Right lobe of liver (tissue), 6 donors: ENCODE measurements around the gene FAM3B. TPM values are rescaled to one million over a fixed set of nuclear protein-coding genes. Genes with fewer than 3 reads are reported as not detected.

Experiments used
- ATAC-seq, 4 donors: fragments of 200-7000 bp; cut with Tn5 transposase; one replicate each; pipeline ENCODE4 v1.9.1; 2020; ENCODE audit warnings: mild to moderate bottlenecking in 4 of 4, moderate library complexity in 4 of 4
- DNase-seq, 3 donors: peaks; one replicate each; pipeline ENCODE4 v3.0.0-alpha.2; 2020
- H3K27ac ChIP-seq, 3 donors: fragments of 200-600 bp; one replicate each; pipeline ENCODE4 v1.8.0; 2022
- H3K27me3 ChIP-seq, 2 donors: fragments of 200-600 bp; one replicate each; pipeline ENCODE4 v1.8.0; 2022
- H3K36me3 ChIP-seq, 4 donors: fragments of 200-600 bp; sonication (generic) in 1 of 4; one replicate each; pipeline versions ENCODE4 v1.5.1 to v1.8.0; 2017 to 2022; ENCODE audit warnings: control low read depth in 1 of 4
- H3K4me1 ChIP-seq, 4 donors: fragments of 200-600 bp; sonication (generic) in 1 of 4; one replicate each; pipeline versions ENCODE4 v1.5.1 to v1.8.0; 2017 to 2022; ENCODE audit warnings: control low read depth in 1 of 4
- H3K4me3 ChIP-seq, 3 donors: fragments of 200-600 bp; one replicate each; pipeline ENCODE4 v1.8.0; 2022
- H3K9me3 ChIP-seq, 4 donors: fragments of 200-600 bp; sonication (generic) in 1 of 4; one replicate each; pipeline versions ENCODE4 v1.5.1 to v1.8.0; 2017 to 2022; ENCODE audit warnings: control low read depth in 1 of 4
- POLR2A ChIP-seq: fragments of 450-650 bp; IDR thresholded peaks from one replicate; pipeline ENCODE4 v1.6.1; 2017; ENCODE audit warnings: antibody characterized with exemption, mild to moderate bottlenecking
- WGBS: methylation state at CpG from one replicate; pipeline ENCODE4 v1.1.6; 2018; ENCODE audit warnings: low coverage, low lambda C conversion rate; ENCODE audit not compliant: insufficient coverage; ENCODE audit errors: missing lambda C conversion rate; 5-methylcytosine and 5-hydroxymethylcytosine counted together
- intact Hi-C, 2 donors: fragments of 100-400 bp; cut with DNase I; formaldehyde crosslinking; loops; one replicate each; pipeline versions ENCODE4 v1.11.2 to v1.14.1; 2022
- total RNA-seq, 6 experiments: library from RNA; depleted of rRNA in 2 of 6; stranded (reverse); fragments of >200 nt in 2 of 6; fragmentation: NEBNext Ultra II Directional in 3 of 6; extraction: Animal tissue kit (Norgen Biotek cat#: 25700) in 3 of 6; gene quantifications; one replicate each; pipeline versions ENCODE4 v1.1.0 to v1.2.4, GENCODE V29; 2016 to 2023
- TF ChIP-seq, protein P1 (sequence below), 4 donors: fragments of 200-600 bp in 3 of 4; fragments of 450-650 bp in 1 of 4; IDR thresholded peaks; one replicate each; pipeline versions ENCODE4 v1.5.1 to v1.8.0; 2016 to 2022; ENCODE audit warnings: antibody characterized with exemption in 4 of 4, mild to moderate bottlenecking in 2 of 4
- donor health status: DM: no; HTN: yes; CAD: no.
- donor health status: DM: no; HTN: no; CAD: no.
- donor health status: DM: no; HTN: no; CAD: no.
- donor health status: DM: no; HTN: yes; CAD: no.
- donor health status: DM: no; HTN: yes; CAD: no.

The FAM3B gene
- total RNA-seq, 6 experiments from 2014 or later = 0.49 to 0.95 (median 0.76) TPM; not detected in 2

DNA sequence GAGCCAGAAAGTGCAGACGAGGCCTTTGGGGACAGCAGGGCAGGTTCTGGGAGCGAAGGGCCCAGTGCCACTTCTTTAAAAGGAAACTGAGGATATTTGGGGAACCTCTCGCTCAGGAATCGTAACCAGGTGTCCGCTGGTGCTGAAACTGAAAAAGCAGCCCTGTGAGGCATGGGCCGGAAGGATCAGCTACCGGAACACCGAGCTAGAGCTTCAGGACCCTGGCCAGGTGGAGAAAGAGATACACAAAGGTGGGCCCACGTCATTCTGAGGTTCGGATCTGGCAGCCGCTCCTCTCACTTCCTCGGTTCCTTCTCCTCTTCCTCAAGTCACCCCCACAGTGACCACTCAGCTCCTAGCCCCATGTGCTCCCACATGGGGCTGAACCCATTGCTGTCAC is 63.3 kb downstream of the FAM3B start:
- Histone ChIP-seq H3K27ac (no peak overlapping the region), H3K27me3 (no peaks in the 10 kb centered on the region), H3K9me3 (no peaks in the 10 kb centered on the region), H3K4me3 (no peak overlapping the region), H3K4me1 (no peaks in the 10 kb centered on the region), H3K36me3 (no peaks in the 10 kb centered on the region)
- DNase-seq (no peak), ATAC-seq (no peak)
- WGBS = no CpG with 5 or more reads among the region's 12 CpGs
- TF ChIP-seq POLR2A = no peak
- TF ChIP-seq, protein P1, sequence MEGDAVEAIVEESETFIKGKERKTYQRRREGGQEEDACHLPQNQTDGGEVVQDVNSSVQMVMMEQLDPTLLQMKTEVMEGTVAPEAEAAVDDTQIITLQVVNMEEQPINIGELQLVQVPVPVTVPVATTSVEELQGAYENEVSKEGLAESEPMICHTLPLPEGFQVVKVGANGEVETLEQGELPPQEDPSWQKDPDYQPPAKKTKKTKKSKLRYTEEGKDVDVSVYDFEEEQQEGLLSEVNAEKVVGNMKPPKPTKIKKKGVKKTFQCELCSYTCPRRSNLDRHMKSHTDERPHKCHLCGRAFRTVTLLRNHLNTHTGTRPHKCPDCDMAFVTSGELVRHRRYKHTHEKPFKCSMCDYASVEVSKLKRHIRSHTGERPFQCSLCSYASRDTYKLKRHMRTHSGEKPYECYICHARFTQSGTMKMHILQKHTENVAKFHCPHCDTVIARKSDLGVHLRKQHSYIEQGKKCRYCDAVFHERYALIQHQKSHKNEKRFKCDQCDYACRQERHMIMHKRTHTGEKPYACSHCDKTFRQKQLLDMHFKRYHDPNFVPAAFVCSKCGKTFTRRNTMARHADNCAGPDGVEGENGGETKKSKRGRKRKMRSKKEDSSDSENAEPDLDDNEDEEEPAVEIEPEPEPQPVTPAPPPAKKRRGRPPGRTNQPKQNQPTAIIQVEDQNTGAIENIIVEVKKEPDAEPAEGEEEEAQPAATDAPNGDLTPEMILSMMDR (IDR thresholded peaks at IDR 0.05) = no peak
- intact Hi-C loops = no loop called here

DNA sequence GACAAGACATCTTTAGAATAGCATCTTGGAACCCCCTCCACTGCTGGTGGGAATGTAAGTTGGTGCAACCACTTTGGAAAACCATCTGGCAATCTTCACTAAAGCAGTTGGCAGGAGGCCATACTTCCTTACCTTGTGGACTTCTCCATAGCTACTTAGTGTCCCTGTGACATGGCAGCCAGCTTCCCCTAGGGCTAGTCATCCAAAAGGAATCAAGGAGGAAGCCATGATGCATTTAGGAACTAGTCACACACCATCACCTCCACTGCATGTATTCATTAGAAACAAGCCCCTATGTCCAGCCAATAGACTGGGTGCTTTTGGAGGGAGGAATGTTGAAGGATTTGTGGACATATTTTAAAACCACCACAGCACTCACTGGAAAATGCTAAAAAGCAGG is 65.1 kb downstream of the FAM3B start:
- Histone ChIP-seq H3K27ac (no peak overlapping the region), H3K27me3 (no peaks in the 10 kb centered on the region), H3K4me3 (no peak overlapping the region), H3K4me1 (no peaks in the 10 kb centered on the region), H3K36me3 (no peaks in the 10 kb centered on the region), H3K9me3 (no peaks in the 10 kb centered on the region)
- no peak for ATAC-seq
- TF ChIP-seq, protein P1 (IDR thresholded peaks at IDR 0.05) = no peak
- TF ChIP-seq POLR2A = no peak
- intact Hi-C loops = no loop called here
- DNase-seq = no peak

DNA sequence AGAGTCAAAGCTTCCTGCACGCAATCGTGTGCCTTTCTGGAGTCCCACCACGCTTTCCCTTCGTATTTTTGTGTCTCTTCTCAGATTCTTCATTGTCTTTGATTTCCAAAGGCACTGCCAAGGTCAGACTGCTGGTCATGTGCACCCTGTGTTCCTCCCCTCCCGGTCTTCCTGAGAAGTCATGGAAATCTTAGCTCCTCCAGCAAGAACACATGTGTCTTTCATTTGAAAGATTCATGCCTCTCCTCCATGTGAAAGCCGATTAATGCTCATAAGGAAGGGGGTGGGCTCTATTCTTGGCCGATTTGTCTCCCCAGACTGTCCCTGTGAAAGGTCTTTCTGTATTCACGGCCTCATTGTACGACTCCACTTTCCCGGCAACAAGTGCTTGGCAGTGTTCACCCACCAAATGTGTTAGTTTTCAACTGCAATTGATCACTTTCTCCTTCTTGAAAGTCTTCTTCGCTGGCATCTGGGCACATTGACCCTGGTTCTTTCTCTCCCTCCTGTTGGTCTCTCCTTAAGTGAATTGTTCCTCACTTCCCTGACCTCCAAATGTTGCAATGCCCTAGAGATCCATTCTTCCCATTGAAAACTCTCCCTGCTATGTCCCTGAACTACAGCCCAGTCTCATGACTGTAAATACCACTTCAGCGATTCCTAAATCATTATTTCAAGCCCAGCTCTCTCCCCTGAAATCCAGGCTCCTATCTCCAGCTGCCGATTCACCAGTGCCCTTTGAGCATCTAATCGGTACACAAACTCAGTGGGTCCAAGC is 70.6 kb downstream of the FAM3B start:
- Histone ChIP-seq H3K27me3 (no peaks in the 10 kb centered on the region), H3K9me3 (no peaks in the 10 kb centered on the region), H3K27ac (no peak overlapping the region), H3K36me3 (no peaks in the 10 kb centered on the region), H3K4me1 (no peaks in the 10 kb centered on the region), H3K4me3 (no peak overlapping the region)
- ATAC-seq = no peak
- 76% methylated on average over 14 of the region's 14 CpGs for WGBS
- DNase-seq = no peak
- no peak for TF ChIP-seq POLR2A
- TF ChIP-seq, protein P1 (IDR thresholded peaks at IDR 0.05) = no peak
- intact Hi-C loops = no loop called here

DNA sequence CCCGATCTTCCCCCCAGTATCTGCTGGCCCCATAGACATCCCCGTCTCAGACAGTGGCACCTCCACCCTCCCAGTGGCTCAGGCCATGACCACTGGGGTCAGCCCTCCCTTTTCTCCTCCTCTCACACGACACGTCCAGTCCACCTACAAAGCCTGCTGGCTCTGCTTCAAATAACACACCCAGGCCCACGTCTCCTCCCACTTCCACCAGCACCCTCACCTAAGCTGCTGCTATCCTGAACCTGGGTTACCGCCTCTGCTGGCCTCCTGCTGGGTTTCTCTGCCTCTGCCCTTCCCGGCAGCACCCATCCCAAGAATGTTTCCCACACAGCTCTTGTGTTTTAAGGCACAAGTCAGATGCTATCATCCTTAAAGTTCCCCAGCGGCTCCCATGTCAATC is 71.2 kb downstream of the FAM3B start:
- Histone ChIP-seq H3K9me3 (no peaks in the 10 kb centered on the region), H3K27me3 (no peaks in the 10 kb centered on the region), H3K4me1 (no peaks in the 10 kb centered on the region), H3K4me3 (no peak overlapping the region), H3K27ac (no peak overlapping the region), H3K36me3 (no peaks in the 10 kb centered on the region)
- intact Hi-C loops = no loop called here
- ATAC-seq = no peak
- 81% methylated on average over 5 of the region's 8 CpGs for WGBS
- no peak for DNase-seq
- TF ChIP-seq, protein P1 (IDR thresholded peaks at IDR 0.05) = no peak
